K562 treated with DMSO at 1 percent for 48 hours (cell line): ENCODE data around the gene CENPX. TPM values are rescaled to one million over a fixed set of nuclear protein-coding genes. Genes with fewer than 3 reads are reported as not detected.

ENCODE experiments used
- total RNA-seq: library from RNA; unstranded; fragments of 300-600 nt; gene quantifications from 2 replicates; pipeline ENCODE4 v1.2.3, GENCODE V29; 2022; ENCODE audit warnings: low replicate concordance; ENCODE audit errors: extremely low read depth

CENPX gene
- not detected in 2 replicates for total RNA-seq

GRCh38 chr17:82022310-82022980, at the start of gene CENPX:
TSS of gene CENPX (minus strand) at chr17:82022878. CDS start at chr17:82022861, 17 bp downstream.

DNA sequence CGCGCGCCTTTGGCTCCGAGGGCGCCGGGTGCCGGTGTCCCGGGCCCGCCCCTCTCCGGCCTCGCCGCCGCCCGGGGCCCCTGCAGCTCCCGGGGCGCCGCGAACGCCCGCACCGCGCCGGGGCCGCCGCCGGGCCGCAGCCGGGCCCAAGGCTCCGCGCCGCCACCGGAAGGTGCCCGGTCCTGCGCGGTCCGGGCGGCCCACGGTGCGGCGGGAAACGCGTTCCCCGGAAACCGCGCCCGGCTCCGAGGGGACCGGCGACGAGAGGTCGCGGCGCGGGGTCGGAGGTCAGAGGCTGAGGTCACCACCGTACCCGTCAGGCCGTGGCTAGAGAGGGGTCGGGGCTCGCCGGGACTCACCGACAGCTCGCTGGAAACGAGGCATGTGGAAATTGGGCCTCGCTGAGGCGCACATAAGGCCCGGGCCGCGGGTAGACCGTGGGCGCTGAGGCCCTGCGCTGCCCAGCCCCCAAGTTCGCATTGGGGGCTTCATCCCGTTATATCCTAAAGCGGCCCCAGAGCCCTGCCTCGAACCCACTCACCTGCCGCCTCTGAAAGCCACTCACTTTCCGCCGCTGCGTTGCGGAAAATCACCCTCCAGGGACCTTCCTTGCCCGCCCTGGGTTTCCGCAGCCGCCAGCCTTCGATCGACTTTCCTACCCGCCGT, 43.1 kb upstream of the CENPX start, which contains the start of gene DUS1L:
Gene DUS1L, minus strand, starts transcription at position 167 of the 666 bp plus-strand sequence. CDS start 745 bp downstream, outside the sequence.

DNA sequence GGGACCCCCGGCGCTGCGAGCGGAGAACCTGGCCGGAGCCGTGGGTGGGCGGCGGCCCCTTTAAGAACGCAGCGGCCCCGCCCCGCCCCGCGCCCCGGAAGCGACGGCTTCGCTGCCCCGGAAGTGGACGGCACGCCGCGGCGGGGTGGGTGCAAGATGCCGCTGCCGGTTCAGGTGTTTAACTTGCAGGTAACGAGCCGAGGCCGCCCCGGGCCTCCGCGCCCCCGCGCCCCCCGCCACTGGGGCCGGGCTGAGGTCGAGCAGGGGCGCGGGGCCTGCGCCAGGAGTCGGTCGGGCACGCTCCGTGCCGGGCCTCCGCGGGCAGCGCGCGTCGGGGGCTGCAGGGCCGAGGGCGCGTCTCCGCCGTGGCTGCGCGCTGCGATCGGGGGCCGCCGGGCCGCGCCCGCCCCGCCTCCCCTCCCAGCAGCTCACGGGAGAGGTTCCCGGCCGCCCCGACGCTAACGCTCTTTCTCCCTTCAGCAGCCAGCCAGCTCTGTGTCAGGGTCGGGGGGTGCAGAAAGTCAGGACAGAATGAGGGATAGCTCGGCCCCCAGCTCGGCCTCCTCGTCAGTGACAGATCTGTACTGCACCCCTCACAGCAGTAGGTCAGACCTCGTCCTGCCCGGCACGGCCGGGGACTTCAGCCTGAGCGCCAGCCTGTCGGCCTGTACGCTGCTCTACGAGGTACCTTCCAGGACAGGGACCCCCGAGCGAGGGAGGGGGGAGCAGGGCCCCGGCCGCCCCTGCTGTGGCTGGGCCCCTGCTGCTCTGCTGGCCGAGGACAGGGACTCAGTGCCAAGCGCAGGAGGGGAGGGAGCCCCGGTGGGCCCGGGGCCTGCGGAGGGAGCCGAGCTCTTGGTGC, 29.3 kb upstream of the CENPX start, which contains the start of the genes GPS1 and RFNG:
Gene GPS1, plus strand, starts transcription at position 123 of the 862 bp plus-strand sequence. Its CDS starts 34 bp downstream, at position 157.
Gene RFNG, minus strand, starts transcription at position 36 of the 862 bp plus-strand sequence. CDS start 45 bp downstream, outside the sequence.

GRCh38 chr17:82037092-82037888, 14.6 kb upstream of the CENPX start, which contains the start of gene DCXR:
TSS of gene DCXR (minus strand) at chr17:82037697. CDS start at chr17:82037682, 15 bp downstream.

GRCh38 chr17:82031303-82031884, 8.7 kb upstream of the CENPX start, which contains the start of gene RAC3:
TSS of gene RAC3 (plus strand) at chr17:82031678. CDS start at chr17:82031762, 84 bp downstream.

DNA sequence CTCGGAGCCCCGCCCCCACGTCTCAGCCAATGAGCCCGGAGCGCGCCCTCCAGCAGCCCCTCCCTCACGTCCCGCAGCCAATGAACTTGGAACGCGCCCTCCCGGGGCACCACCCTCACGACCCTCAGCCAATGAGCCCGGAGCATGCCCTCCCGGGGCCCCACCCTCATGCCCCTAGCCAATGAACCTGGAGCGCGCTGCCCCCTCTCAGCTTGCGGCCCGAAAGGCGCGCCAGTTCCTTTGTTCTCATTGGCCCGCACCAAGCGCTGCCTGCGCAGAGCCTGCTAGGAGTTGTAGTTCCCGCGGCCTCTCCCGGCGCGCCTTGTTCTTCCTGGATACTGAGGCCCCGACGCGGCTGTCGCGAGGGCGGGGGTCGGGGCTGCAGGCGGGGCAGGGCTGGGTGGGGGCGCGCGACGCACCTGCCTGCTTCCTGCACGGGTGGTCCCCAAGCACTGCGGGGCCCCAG, 336 bp upstream of the CENPX start, which contains the start of gene LRRC45:
Gene LRRC45, plus strand, starts transcription at position 325 of the 466 bp plus-strand sequence. CDS start 339 bp downstream, outside the sequence.

GRCh38 chr17:81977211-81977808, 45.4 kb downstream of the CENPX start, which contains the start of gene ASPSCR1:
TSS of gene ASPSCR1 (plus strand) at chr17:81977629. CDS start at chr17:81977647, 18 bp downstream.

Other genes starting within 250 kb of the CENPX start
- not detected in 2 replicates for gene GCGR, start 218.7 kb downstream of the CENPX start, total RNA-seq
- gene MCRIP1, start 189.6 kb downstream of the CENPX start, total RNA-seq, result not detected in 2 replicates
- not detected in 2 replicates for gene PPP1R27, start 187.8 kb downstream of the CENPX start, total RNA-seq
- gene P4HB, start 162.3 kb downstream of the CENPX start, total RNA-seq, result 1,566 TPM in 1 of 2 replicates, not detected in the other
- 847 TPM in 1 of 2 replicates, not detected in the other for gene ARHGDIA, start 151.5 kb downstream of the CENPX start, total RNA-seq
- not detected in 2 replicates for gene ALYREF, start 131.3 kb downstream of the CENPX start, total RNA-seq
- gene ANAPC11, start 131.2 kb downstream of the CENPX start, total RNA-seq, result 1,946 TPM in 1 of 2 replicates, not detected in the other
- not detected in 2 replicates for gene NPB, start 120.6 kb downstream of the CENPX start, total RNA-seq
- not detected in 2 replicates for gene PCYT2, start 111.5 kb downstream of the CENPX start, total RNA-seq
- not detected in 2 replicates for gene SIRT7, start 104.7 kb downstream of the CENPX start, total RNA-seq
- not detected in 2 replicates for gene MAFG, start 95.1 kb downstream of the CENPX start, total RNA-seq
- not detected in 2 replicates for gene PYCR1, start 85.6 kb downstream of the CENPX start, total RNA-seq
- not detected in 2 replicates for gene MYADML2, start 75.6 kb downstream of the CENPX start, total RNA-seq
- gene NOTUM, start 61.7 kb downstream of the CENPX start, total RNA-seq, result not detected in 2 replicates
- not detected in 2 replicates for gene ASPSCR1, start 45.2 kb downstream of the CENPX start, total RNA-seq
- not detected in 2 replicates for gene LRRC45, start 427 bp upstream of the CENPX start, total RNA-seq
- gene RAC3, start 8.8 kb upstream of the CENPX start, total RNA-seq, result not detected in 2 replicates
- not detected in 2 replicates for gene DCXR, start 14.8 kb upstream of the CENPX start, total RNA-seq
- not detected in 2 replicates for gene RFNG, start 28.9 kb upstream of the CENPX start, total RNA-seq
- 331 TPM in 1 of 2 replicates, not detected in the other for gene GPS1, start 29.0 kb upstream of the CENPX start, total RNA-seq
- not detected in 2 replicates for gene DUS1L, start 42.9 kb upstream of the CENPX start, total RNA-seq
- gene FASN, start 75.4 kb upstream of the CENPX start, total RNA-seq, result 80.4 TPM in 1 of 2 replicates, not detected in the other
- not detected in 2 replicates for gene CCDC57, start 190.0 kb upstream of the CENPX start, total RNA-seq
- gene SLC16A3, start 206.2 kb upstream of the CENPX start, total RNA-seq, result not detected in 2 replicates